AG10803 (cell line): ENCODE data around the gene ZNF800.

Experiments
- DNase-seq: peaks from one replicate; pipeline ENCODE4 v3.0.0; 2010; ENCODE audit warnings: low read depth
- H3K4me3 ChIP-seq: 2 replicates; pipeline ENCODE4 v1.5.1; 2011; ENCODE audit warnings: mild to moderate bottlenecking, low read length, control low read depth
- CTCF ChIP-seq: conservative IDR thresholded peaks from 2 replicates; pipeline ENCODE4 v1.5.1; 2011; ENCODE audit warnings: mild to moderate bottlenecking, low read length, control low read depth, inconsistent platforms

The ZNF800 gene

DNA sequence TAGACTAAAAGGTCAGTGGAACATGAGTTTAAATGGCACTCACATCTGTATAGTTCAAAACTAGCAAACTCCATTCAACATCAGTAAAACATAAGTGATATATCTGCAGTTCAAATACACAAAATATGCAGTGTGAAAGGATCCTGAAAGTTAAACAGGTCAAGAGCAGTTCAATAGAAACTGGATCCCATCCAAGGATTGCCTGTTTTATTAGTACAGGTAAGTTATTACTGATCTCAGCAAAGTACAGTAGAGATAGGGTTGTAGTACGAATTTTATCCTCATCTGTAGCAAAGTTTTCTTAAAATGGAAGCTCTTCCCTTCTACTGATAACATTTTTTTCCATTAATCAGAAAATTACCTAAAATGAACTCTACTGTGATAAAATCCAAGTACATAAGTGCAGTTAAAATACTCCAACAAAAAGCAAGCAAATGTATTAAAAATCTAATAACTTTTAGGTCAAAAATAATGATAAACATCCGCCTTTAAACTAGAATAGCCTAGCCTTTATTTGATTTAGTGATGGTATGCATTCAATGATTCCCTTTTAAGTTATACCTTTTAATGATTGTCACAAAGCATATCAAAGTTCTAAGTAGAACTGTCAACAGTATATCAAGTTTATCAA is 2.2 kb downstream of the ZNF800 start:
- TF ChIP-seq CTCF = no peak
- no peak overlapping the region for H3K4me3 ChIP-seq
- DNase-seq = no peak

- no peak overlapping the region for H3K4me3 ChIP-seq
- no peak for DNase-seq
- no peak for TF ChIP-seq CTCF
These were observed 3.2 kb downstream of the ZNF800 start for GRCh38 chr7:127389321-127389720.

- no peak for TF ChIP-seq CTCF
- no peak overlapping the region for H3K4me3 ChIP-seq
- peak; percentile 15 for DNase-seq
These were observed 4.5 kb downstream of the ZNF800 start for GRCh38 chr7:127387974-127388373.

- H3K4me3 ChIP-seq = no peak overlapping the region
- no peak for TF ChIP-seq CTCF
- DNase-seq = no peak
These were observed 9.2 kb downstream of the ZNF800 start for GRCh38 chr7:127383123-127383835.

- TF ChIP-seq CTCF = no peak
- no peak for DNase-seq
- no peak overlapping the region for H3K4me3 ChIP-seq
These were observed 10.0 kb downstream of the ZNF800 start for GRCh38 chr7:127382301-127383085.

- no peak for TF ChIP-seq CTCF
- DNase-seq = no peak
- H3K4me3 ChIP-seq = no peak overlapping the region
These were observed 12.0 kb downstream of the ZNF800 start for GRCh38 chr7:127380479-127380878.
